ENCODE data around the gene HCN1.

The HCN1 gene
- 0 reads per million in 2 donors for total RNA-seq

DNA sequence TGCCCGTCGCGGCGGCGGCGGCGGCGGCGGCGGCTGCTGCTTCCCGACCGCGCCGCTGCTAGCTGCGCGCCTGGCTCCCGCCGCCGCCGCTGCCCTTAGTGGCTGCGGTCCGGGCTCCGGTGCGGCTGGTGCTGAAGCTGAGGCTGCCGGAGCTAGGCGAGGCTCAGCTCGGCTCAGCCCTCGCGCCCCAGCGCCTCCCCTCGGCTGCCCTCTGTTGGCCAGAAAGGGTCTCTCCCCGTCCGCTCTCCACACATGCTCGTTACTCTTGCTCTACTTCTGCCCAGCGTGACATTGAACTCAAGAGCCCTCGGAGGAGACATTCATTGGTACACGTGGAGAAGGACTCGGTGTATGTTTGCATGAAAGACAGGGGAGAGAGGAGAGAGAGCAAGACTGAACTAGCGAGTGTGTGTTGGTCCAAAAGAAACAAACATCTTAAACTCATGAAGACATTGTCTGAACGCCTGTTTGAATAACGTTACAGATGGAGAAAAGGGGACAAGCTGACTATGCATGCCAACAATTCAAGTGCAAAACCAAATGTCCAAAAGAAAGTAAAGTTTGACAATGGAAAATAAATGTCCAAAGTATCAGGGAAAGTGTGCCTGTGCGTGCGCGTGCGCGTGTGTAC lies at the start of gene HCN1:
HCN1 (minus strand) TSS at position 175 of the 631 bp plus-strand sequence.
- peak in 1 of 5 experiments; percentile 64 for DNase-seq

DNA sequence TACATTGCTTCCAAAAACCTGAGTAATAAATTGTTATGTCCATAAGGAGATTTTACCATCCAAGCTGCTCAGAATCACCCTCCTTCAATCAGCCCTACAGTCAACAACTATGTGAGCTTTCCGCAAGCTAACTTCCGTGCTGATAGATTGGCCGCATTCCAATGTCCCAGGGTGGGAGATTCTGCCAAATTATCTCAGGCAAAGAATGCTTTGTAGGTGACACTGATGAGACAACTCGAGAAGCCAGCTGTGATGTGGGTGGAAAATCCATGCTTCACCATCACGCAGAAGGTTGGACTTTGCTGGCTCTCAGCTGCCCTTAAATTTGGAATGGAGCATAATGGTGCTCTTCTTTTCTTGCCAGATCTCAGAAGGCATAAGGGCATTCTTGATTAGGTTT lies 44.9 kb upstream of the HCN1 start:
- DNase-seq, result no peak

DNA sequence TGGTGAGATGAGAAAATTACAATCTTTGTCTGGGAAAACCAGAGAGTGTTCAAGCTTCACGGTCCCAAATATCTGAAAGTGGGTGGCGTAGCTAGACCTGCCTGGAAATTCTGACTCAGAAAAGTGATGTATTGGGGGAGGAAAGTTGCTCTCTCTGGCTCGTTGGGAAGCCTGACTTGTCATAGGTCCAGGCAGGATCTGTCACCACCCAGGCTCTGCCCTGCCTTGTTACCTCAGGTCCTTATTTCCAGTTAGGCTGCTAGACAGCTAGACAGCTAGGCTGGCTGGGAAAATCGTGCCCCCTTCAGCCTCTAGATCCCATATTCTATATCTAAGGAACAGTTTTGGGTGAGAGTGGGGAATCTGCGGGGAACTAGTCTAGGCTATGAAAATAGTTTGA lies 41.0 kb upstream of the HCN1 start:
- DNase-seq, result no peak

DNA sequence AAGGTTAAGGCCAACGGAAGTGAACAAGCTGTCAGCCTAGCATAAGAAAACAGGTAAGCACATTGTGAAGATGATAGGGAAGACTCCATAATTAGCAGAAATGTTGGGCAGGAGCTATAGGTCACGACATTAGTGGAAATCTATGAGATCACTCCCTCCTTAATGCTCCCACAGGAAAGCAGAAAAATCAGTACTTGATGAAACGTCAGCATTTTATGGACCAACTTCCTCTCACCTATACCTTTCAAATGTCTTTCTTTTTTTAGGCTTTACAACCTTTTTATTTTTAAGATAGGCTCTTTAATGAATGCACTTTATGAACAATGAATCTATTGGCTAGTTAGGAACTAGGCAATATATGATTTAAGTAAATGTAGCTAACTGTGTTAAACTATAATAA lies 29.4 kb upstream of the HCN1 start:
- no peak for DNase-seq

DNA sequence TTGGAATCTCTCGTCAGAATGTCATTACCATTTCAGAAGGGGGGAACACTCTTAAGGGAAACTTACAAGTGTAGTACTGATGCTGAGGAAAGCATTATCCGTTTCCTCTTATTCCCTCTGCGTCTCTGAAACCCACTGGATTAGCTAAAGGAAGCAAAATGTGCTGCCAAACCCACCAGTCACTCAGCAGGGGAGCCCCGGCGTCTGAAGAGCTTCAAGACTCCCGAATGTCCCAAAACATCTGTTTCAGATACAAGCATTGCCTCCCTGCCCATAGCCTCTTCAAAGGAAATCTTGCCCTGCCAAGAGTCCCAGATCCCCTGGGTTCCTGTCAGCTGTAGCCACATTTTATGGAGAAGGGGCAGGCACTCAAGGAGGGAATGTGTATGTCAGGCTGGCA lies 1.0 kb upstream of the HCN1 start:
- DNase-seq, result no peak

DNA sequence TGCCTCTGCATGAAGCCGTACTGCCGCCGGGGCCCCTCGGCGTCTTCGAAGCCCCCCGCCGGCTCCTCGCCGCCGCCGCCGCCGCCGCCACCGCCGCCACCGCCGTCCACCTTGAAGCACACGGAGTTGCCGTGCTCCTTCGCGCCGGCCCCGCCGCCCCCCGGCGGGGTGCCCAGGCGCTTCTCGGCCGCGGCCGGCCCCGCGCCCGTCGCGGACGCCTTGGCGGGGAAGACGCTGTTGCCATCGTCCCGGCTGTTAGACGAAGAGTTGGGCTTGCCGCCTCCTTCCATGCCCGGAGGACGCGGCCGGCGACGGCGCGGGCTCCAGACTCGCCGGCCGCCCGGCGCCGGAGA lies 400 bp downstream of the HCN1 start:
- no peak for DNase-seq

DNA sequence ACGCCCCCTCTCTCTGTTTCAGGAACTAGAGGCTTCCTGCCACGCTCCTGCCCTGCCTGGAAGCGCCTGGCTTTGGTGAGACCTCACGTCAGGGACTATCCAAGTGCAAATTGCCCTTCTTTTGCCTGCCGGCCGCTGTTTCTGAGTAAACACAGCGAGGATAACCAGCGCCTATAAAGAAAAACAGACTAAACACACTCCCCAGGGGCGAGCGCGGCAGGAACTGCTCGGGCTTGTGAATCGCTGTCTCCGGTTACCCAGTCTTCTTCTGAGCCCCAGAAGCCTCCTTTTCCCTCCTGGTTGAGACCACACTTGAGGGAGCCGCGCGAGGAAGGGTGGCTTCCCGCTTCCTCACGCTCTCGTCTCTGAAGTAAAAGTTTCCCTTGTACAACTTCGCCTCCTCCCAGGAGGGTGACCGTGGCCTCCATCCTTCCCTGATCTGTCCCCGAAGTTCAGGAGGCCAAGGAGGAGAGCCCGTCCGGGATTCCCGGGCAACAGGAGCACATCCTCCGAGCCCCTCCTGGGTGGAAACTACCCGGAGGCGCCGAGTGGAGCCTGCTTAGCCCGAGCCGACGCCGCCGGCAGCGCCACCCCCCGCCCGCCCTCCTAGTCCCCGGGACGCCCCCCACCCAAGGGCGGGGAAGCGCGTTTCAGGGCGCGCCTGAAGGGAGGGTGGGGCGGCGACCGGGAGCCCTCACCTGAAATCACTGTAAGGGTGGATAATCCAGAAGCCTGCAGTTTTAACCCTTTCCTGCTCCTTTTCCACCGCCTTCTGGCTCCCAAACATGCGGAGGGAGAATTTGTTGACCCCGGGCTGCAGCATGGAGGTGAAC lies 993 bp downstream of the HCN1 start:
- DNase-seq, result no peak

DNA sequence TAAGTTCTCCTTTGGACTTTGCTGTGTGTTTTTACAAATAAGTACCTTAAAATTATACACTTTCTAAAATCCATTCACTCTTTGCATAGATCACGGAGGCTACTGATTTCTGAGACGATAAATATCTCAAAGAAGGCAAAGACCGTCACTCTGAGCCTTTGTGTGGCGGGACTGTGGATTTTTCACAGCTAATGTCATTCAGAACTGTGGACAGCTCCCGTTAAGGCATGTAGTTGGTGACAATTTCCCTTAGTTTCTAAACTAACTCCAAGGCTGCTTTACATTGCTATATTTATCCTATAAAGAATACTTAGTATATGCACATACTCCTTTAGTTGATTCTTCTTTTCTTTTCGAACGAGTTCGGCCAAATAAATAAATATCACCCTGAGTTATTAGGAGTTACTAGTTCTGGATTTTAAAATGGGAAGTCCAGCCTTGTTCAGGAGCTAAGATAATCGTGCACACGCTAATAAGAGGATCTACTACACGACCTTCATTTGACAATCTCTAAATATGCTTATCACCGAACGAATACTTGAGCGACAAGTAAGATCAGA lies 1.8 kb downstream of the HCN1 start:
- no peak for DNase-seq

DNA sequence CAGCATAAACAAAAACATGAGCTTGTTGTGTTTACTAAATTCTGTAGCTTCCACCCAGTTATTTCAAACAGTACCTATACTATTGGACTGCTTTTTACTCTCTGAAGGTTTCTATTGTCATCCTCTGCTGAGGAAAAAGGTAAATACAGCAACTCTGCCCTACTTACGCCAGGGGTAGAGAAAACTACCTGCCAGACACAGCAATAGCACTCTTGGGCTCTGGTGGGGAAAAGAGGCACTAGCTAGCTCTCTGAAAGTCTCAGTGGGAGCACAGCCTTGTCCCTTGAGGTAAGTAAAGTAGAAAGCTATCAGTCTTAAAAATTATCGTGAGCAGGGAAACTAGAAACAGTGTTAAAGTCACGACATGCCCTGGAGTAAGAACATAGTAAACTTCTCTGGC lies 3.7 kb downstream of the HCN1 start:
- DNase-seq, result no peak

DNA sequence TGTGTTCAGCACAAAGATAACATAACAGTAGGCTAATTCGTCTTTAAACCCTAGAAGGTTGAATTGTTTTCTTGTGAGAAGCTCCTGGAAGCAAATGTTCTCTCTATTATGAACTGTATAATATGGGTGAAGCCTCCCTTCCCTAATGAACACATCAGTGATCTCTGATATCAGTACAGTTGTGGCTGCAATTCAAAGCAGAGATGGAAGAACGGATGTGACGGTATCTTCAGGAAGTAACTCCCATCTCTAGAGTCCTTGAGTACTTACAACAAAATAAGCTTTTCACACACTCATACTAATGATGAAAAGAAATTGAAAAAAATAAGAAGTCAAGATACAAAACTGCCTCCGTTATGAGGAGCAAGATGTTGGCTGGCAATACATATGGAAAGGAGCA lies 4.5 kb downstream of the HCN1 start:
- no peak for DNase-seq

DNA sequence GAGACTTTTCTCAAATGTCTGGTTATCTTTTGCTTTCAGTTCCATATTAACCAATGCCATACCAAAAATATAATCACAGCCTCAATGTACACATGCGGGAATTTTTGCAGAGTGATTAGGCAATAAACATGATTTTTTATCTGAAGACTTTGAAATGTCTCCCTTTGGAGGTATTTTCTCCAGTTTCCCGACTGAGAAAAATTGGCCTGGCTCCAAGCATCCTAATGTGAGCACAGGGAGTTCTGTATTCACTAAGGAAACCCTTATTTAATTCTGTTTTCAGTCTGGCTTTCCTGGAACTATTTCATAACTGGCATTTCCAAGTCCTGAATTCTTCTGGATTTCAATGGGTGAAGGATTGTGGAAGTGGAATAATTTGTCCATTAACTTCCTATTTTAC lies 8.5 kb downstream of the HCN1 start:
- DNase-seq, result no peak

DNA sequence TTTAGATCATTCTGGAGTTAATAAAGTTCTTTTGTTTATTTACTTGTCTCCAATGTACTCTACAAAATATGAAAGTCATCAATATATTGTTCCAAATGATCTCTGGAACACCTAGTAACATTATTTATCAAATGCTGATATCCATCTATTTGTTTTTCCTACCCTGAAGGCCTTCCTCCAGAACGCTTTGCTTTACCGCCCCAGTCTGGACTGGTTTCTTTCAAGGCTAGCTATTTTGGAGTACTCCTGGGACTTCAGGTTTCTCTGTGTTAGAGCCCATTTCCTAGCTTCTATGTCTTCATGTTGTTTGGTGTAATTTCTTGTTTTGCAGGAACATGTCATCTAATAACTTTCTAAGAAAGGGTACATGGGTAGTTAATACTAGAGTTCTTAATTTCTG lies 9.6 kb downstream of the HCN1 start:
- DNase-seq, result no peak

DNA sequence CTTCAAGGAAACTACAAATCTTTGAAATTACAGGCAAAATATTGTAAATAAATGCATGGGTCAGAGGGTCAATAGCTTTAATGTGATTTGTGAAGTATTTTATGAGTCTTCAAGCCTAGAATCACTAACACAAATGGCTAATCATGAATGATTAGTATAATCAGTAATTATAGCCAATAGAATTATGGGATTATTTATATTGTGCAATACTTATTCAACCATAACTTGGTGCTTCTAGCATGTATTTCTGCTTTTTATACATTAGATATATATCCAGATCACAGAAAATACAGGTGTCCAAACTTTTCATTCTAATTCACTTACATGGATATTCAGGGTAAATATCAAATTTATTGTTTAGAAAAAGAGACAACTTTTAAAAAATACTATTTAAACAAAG lies 12.1 kb downstream of the HCN1 start:
- no peak for DNase-seq

DNA sequence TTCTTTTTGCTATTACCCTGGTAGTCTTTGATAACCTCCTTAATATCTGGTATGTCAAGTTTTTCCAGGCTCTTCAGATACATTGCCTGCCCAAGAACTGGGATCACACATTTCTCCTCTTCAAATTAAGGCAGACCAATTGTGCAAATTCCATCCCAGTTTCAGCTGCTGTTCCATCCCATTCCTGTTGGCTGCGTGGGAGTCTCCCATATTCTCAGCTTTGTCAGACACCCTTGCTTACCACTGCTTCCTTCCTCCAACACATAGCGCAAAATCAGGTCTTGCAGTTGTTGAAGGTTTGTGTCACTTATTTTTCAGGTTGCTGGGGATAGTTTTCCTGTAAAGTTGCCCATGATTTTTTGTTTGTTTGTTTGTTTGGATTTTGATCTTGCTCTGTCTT lies 15.2 kb downstream of the HCN1 start:
- no peak for DNase-seq

DNA sequence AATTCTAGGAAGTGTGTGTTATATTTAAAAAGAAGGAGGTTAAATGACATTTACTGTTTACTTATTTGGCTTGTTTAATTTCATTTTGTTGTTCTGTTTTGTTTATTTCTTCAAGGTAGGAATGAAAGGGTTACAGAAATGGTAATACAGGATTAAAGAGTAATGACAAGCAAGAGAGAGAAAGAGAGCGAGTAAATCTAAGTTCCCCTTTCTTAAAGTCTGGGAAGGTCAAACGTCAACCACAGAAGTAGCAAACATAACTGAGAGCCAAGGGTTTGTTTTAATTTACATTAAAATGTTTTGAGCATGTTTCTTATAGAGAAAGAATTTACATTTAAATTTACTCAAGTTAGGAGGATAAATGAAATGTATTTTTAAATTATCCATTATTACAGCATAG lies 18.7 kb downstream of the HCN1 start:
- DNase-seq, result no peak

DNA sequence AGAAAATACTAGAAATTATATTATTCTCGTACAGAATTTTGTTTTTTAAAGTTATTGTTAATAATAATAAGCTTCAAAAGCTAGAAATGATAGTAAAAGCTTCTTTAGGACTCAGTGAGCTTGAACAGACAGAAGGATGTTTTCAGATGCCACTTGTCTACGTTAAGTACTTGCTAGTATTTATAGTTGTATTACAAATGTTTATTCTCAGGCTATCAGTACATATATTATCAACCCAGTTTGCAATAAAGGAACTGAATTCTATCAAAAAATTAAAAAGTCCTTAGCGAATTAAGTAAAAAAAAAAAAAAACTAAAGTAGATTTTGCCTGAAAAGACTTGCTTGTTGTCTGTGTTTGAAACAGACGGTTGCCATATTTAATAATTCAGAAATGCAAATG lies 23.9 kb downstream of the HCN1 start:
- DNase-seq, result no peak

DNA sequence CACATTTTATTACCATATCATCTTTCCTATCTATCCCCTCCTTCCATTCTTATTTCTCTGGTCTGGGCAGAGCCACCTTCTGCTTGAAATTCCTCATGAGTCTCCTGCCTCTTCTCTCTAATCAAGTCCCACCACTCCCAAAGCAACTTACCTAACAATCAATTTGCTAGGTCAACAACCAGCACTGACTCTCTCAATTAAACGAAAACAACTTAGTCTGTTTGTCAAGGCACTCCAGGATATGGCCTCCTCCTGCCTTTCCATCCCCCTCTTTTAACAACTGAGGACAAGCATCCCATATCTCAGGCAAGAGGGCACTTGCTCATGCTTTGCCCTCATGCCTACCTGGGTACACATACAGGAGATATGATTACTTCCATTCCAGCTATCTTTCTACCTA lies 47.4 kb downstream of the HCN1 start:
- DNase-seq, result no peak

DNA sequence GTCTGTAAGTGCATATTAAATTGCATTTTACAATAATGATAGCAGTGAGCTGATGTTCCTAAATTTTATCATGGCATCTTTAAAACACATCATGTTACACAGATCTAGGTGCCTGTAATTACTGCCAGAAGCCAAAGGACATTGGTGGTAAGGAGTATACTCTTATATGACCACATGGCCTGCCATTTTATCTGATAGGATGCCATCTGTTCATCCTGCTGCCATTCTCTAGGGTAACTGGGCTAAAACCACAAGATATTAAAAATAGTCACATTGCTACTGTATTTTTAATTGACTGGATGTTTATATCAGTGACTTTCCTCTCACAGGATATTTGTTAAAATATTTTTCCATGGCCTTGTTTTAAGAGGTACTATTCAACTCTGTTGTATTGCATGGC lies 53.1 kb downstream of the HCN1 start:
- DNase-seq, result no peak

DNA sequence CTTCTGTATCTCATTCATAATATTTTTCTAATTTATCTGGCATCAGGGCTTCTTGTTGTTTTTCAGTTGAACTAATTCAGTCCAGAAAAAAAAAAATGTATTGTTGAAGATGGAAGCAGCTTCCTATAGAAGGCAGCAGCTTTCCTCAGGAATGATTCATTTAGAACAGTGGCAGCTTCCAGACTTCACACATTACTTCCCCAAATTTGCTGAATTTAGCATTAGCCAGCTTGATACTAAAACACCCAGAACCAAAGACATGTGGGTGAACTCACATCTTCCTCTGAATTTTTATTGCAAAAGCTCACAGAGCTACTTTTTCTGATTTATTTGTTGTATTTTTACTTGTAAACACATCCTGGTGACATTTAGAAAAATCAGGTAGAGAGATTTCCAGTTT lies 53.8 kb downstream of the HCN1 start:
- DNase-seq, result no peak

DNA sequence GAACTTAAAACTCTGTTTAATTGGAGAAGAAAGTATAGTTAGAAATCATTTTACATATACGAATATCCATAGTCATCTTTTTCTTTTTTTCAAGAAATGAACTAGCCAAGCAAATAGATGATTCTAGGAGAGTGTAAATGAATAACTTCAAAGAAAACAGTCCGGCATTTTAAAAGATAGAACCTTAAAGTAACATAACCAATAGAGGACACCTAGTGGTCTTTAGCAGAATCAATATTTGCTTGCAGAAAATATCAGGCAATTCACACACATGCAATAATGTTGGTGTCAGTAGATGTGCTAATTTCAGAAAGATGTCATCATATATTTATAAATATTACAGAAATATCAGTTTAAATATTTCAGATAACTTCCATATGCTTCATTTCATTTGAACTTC lies 57.1 kb downstream of the HCN1 start:
- DNase-seq, result no peak

DNA sequence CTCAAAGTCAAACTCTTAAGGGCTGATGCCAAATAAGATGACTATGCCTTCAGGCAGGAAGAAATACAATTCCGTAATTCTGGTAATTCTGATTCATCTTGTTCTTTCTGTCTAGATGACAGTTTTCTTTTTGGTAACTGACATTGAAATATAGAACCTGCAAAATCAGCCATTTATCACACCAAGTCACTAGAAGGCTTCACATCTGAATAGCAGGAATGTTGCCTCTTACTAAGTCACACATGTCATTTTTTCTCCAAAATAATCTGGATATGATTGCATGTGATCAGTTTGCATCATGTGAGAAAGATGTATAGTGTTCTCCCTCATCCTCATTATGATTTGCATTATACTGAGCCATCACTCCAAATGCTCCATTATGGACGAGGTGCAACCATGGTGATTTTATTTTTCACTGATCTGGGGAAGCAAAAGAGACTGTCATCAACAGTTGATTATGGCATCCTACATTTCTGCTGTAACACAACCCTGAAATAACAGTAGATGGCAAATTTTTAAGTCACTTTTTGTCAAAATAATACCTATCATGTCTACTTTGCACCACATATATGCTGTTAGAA lies 69.0 kb downstream of the HCN1 start:
- no peak for DNase-seq

DNA sequence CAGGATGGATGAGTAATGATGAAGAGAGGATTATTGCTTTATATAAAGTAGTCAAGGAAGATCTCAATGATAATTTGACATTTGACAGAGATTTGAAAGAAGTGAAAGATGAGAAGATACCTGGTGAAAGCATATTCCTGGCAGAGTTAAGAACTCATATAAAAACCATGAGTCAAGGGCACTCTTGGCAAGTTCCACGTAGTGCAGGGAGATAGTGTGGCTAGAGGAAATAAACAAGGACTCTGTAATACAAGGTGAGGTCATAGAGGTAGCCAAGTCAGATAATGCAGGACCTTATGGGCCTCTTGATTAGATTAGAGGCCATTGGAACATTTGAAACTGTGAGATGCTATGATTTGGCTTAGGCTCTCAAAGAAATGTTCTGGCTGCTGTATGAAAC lies 72.3 kb downstream of the HCN1 start:
- no peak for DNase-seq

DNA sequence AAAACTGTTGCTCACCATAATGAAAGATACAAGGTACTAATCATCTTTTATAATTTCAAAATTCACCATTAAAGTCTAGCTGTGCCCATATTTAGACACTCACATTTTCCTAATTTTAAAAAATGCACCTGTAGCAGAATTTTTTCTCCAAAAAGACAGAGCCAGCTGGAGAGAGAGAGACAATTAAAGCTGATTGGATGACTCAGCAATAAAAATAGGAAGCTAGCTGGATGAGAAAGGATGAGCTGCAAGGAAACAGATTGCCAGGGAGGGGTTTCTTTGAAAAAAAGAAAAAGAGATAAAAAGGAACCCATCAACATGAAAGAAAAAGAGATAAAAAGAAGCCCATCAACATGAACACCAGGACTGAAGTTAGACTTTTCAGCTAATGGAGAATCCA lies 73.8 kb downstream of the HCN1 start:
- no peak for DNase-seq

DNA sequence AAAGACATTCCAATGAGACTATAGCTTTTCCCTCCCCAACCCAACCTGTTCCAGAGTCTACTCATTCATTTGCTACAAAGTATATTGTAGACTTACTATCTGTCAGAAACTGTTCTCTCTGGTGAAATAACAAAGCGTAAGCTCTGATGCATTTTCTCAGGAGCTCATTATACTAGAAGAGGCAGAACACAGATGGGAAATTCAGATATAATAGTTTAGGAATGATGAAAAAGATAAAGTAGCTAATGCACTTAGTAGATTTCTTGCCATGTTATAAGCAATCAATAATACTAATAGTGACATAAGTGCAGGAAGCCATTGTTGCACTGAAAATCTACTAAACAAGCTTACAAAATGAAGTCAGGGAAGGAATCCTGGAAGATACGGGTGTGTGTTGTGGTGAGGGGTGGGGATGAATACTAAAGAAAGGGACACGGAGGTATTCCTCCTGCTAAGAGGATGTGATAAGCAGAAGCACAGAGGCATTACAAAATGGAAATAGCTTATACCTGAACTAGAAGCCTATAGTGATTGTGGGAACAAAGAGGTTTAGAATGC lies 78.2 kb downstream of the HCN1 start:
- no peak for DNase-seq

Measured in T-helper 2 cell (primary cell).